ENCODE data around the gene MROH2B. TPM values are rescaled to one million over a fixed set of nuclear protein-coding genes. Genes with fewer than 3 reads are reported as not detected.

Gene MROH2B
- total RNA-seq, 2 donors from 2014 or later, result not detected

DNA sequence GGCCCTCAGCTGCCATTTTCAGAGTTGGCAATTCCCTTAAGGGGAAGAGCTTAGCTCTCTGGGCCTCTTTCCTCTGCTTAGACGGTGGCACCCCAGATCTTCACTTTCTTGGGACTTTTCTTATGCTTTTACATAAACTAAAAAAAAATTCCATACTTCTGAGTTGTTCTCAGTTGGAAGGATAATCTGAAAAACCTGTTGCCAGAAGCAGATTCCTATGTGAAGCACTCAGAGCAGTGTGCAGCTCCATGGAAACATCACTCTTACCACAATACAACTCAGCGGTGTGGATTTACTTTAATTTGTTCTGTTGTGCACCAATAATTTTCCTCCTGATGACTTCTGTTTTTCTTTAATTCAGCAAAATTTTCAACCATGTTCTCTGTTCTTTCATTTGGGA lies 44.1 kb upstream of the MROH2B start:
- Mint-ChIP-seq H3K4me3 (no peak overlapping the region), H3K27me3 (ENCODE audit: insufficient read depth) (no peaks in the 10 kb centered on the region), H3K36me3 (ENCODE audit: low read depth) (no peaks in the 10 kb centered on the region), H3K27ac (no peak overlapping the region), H3K4me1 (no peaks in the 10 kb centered on the region), H3K9me3 (no peaks in the 10 kb centered on the region)
- Histone ChIP-seq H3K4me1 (ENCODE audit: control insufficient read depth, insufficient read depth, low read length) (no peaks in the 10 kb centered on the region), H3K9ac (ENCODE audit: extremely low read depth, low read length, poor library complexity, severe bottlenecking) (no peak overlapping the region), H3K27me3 (ENCODE audit: control insufficient read depth, insufficient read depth, low read length, poor library complexity, severe bottlenecking) (no peaks in the 10 kb centered on the region), H3K4me3 (ENCODE audit: low read length) (no peak overlapping the region), H3K9me3 (ENCODE audit: control insufficient read depth, low read length) (no peaks in the 10 kb centered on the region), H3K27ac (ENCODE audit: low read depth, low read length) (no peak overlapping the region), H3K36me3 (ENCODE audit: control insufficient read depth, insufficient read depth, low read length) (no peaks in the 10 kb centered on the region)
- DNase-seq, result no peak
- TF ChIP-seq, protein P1, sequence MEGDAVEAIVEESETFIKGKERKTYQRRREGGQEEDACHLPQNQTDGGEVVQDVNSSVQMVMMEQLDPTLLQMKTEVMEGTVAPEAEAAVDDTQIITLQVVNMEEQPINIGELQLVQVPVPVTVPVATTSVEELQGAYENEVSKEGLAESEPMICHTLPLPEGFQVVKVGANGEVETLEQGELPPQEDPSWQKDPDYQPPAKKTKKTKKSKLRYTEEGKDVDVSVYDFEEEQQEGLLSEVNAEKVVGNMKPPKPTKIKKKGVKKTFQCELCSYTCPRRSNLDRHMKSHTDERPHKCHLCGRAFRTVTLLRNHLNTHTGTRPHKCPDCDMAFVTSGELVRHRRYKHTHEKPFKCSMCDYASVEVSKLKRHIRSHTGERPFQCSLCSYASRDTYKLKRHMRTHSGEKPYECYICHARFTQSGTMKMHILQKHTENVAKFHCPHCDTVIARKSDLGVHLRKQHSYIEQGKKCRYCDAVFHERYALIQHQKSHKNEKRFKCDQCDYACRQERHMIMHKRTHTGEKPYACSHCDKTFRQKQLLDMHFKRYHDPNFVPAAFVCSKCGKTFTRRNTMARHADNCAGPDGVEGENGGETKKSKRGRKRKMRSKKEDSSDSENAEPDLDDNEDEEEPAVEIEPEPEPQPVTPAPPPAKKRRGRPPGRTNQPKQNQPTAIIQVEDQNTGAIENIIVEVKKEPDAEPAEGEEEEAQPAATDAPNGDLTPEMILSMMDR (conservative IDR thresholded peaks at IDR 0.05), result no peak
- WGBS, 2 experiments (ENCODE audit: insufficient coverage in 1 of 2, insufficient read length in 1 of 2), result 83 to 88% methylated on average over 1 to 2 of the region's 2 CpGs

DNA sequence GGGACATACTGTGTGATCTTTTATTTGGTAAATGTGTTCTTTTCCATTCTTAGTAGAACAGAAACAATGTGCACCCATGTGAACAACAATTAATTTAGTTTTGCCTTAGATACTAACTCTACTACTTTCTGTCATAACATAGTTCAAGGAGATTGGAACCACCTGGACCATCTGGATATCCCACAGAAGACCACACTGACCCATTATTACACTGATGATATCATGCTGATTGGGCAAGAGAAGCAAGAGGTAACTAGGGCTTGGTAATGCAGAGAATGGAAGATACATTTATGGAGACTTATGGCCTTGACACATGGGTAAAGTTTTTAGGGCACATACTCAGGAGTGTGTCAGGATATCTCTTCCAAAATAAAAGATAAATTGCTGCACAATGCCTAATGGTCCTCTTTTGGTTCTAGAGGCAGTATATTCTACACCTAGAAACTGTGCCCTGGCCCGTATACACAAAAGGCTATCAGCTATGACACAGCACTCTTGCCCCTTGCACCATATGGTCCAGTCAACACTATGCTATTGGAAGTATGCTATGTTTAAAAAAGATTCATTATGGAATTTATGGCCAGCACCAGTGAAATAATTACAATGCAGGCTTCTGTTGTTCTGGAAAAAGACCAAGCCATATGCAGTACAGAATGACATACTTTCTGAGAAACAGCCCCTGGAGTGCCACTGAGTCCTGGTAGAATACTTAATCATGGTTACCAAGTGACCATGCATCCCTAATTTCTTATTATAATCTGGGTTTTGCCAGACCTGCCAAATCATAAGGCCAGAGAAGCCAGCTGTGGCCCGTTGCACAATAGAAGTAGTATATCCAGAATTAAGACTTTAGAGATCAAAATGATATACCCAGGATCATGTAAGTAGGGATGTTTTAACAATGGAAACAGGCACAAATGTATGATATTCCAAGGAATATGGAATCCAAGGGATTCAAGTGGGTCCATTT lies 41.6 kb upstream of the MROH2B start:
- no peak overlapping the region for H3K9ac ChIP-seq (ENCODE audit: extremely low read depth, low read length, poor library complexity, severe bottlenecking)
- no peak for DNase-seq
- no peak overlapping the region for H3K4me3 Mint-ChIP-seq

DNA sequence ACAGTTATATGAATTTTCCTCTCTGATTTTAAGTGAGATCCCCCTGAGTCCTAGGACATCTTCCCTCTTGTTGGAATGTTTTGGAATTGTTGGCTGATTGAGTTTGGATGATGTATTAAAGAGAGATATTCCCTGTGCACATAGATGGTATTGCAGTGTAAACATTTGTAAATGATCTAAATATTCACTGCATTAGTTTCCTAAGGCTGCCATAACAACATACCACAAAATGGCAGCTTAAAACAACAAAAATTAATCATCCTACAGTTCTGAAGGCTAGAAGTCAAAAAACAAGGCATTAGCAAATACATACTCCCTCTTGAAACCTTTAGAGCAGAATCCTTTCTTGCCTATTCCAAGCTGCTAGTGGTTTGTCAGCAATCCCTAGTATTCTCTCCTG lies 38.0 kb upstream of the MROH2B start:
- Histone ChIP-seq H3K4me3 (ENCODE audit: low read length) (no peak overlapping the region), H3K27me3 (ENCODE audit: control insufficient read depth, insufficient read depth, low read length, poor library complexity, severe bottlenecking) (no peaks in the 10 kb centered on the region), H3K9ac (ENCODE audit: extremely low read depth, low read length, poor library complexity, severe bottlenecking) (no peak overlapping the region), H3K27ac (ENCODE audit: low read depth, low read length) (no peak overlapping the region), H3K4me1 (ENCODE audit: control insufficient read depth, insufficient read depth, low read length) (no peaks in the 10 kb centered on the region), H3K36me3 (ENCODE audit: control insufficient read depth, insufficient read depth, low read length) (no peaks in the 10 kb centered on the region), H3K9me3 (ENCODE audit: control insufficient read depth, low read length) (no peaks in the 10 kb centered on the region)
- Mint-ChIP-seq H3K27ac (no peak overlapping the region), H3K27me3 (ENCODE audit: insufficient read depth) (no peaks in the 10 kb centered on the region), H3K36me3 (ENCODE audit: low read depth) (no peaks in the 10 kb centered on the region), H3K4me1 (no peaks in the 10 kb centered on the region), H3K9me3 (peaks cover 3% of the 10 kb centered on the region), H3K4me3 (no peak overlapping the region)
- no peak for DNase-seq
- TF ChIP-seq, protein P1 (conservative IDR thresholded peaks at IDR 0.05), result no peak

More for the DNA sequence above, 41.6 kb upstream of the MROH2B start:
- no peaks in the 10 kb centered on the region for H3K9me3 ChIP-seq (ENCODE audit: control insufficient read depth, low read length)
- peaks cover 3% of the 10 kb centered on the region for H3K9me3 Mint-ChIP-seq
- no peaks in the 10 kb centered on the region for H3K27me3 ChIP-seq (ENCODE audit: control insufficient read depth, insufficient read depth, low read length, poor library complexity, severe bottlenecking)
- TF ChIP-seq, protein P1 (conservative IDR thresholded peaks at IDR 0.05), result no peak
- H3K4me3 ChIP-seq (ENCODE audit: low read length), result no peak overlapping the region
- H3K4me1 Mint-ChIP-seq, result no peaks in the 10 kb centered on the region
- no peaks in the 10 kb centered on the region for H3K36me3 Mint-ChIP-seq (ENCODE audit: low read depth)
- H3K27me3 Mint-ChIP-seq (ENCODE audit: insufficient read depth), result no peaks in the 10 kb centered on the region
- WGBS, 2 experiments (ENCODE audit: insufficient coverage in 1 of 2, insufficient read length in 1 of 2), result 92% methylated on average over 2 of the region's 2 CpGs; no CpG with 5 or more reads in 1 of the 2 experiments
- H3K4me1 ChIP-seq (ENCODE audit: control insufficient read depth, insufficient read depth, low read length), result no peaks in the 10 kb centered on the region
- no peak overlapping the region for H3K27ac ChIP-seq (ENCODE audit: low read depth, low read length)
- H3K36me3 ChIP-seq (ENCODE audit: control insufficient read depth, insufficient read depth, low read length), result no peaks in the 10 kb centered on the region
- H3K27ac Mint-ChIP-seq, result no peak overlapping the region
